GM21381 (cell line): ENCODE measurements around the gene XYLT1.

ENCODE experiments used
- ATAC-seq: cut with Tn5 transposase; IDR thresholded peaks from one replicate; pipeline ENCODE4 v1.9.1; 2021; ENCODE audit warnings: mild to moderate bottlenecking, moderate library complexity; ENCODE audit not compliant: unreplicated experiment

The XYLT1 gene

GRCh38 chr16:17362183-17362582 is 108.6 kb downstream of the XYLT1 start:
- no peak for ATAC-seq

GRCh38 chr16:17360693-17361122 is 110.1 kb downstream of the XYLT1 start:
- no peak for ATAC-seq

GRCh38 chr16:17359788-17360390 is 110.9 kb downstream of the XYLT1 start:
- no peak for ATAC-seq

- ATAC-seq, result no peak
Measured at GRCh38 chr16:17358846-17359245, 111.9 kb downstream of the XYLT1 start.

- no peak for ATAC-seq
Measured at GRCh38 chr16:17358355-17358754, 112.4 kb downstream of the XYLT1 start.

- ATAC-seq, result no peak
Measured at GRCh38 chr16:17357307-17358062, 113.3 kb downstream of the XYLT1 start.

GRCh38 chr16:17356243-17356933 is 114.4 kb downstream of the XYLT1 start:
- no peak for ATAC-seq

- ATAC-seq, result no peak
Measured at GRCh38 chr16:17354685-17355084, 116.1 kb downstream of the XYLT1 start.

- ATAC-seq, result no peak
Measured at GRCh38 chr16:17354141-17354601, 116.6 kb downstream of the XYLT1 start.

- no peak for ATAC-seq
Measured at GRCh38 chr16:17353561-17353960, 117.2 kb downstream of the XYLT1 start.

- ATAC-seq, result no peak
Measured at GRCh38 chr16:17351441-17352035, 119.2 kb downstream of the XYLT1 start.

- no peak for ATAC-seq
Measured at GRCh38 chr16:17350207-17350606, 120.6 kb downstream of the XYLT1 start.

- ATAC-seq, result no peak
Measured at GRCh38 chr16:17348826-17349225, 121.9 kb downstream of the XYLT1 start.

GRCh38 chr16:17348042-17348783 is 122.5 kb downstream of the XYLT1 start:
- no peak for ATAC-seq

GRCh38 chr16:17347624-17348023 is 123.1 kb downstream of the XYLT1 start:
- no peak for ATAC-seq

- ATAC-seq, result no peak
Measured at GRCh38 chr16:17346621-17347569, 123.9 kb downstream of the XYLT1 start.

GRCh38 chr16:17345043-17345442 is 125.7 kb downstream of the XYLT1 start:
- ATAC-seq, result no peak

- no peak for ATAC-seq
Measured at GRCh38 chr16:17343728-17344127, 127.0 kb downstream of the XYLT1 start.

- ATAC-seq, result no peak
Measured at GRCh38 chr16:17343028-17343427, 127.7 kb downstream of the XYLT1 start.

GRCh38 chr16:17342031-17342430 is 128.7 kb downstream of the XYLT1 start:
- no peak for ATAC-seq
